Measurements from ENCODE around the gene CX3CL1. TPM values are rescaled to one million over a fixed set of nuclear protein-coding genes. Genes with fewer than 3 reads are reported as not detected.

Gene CX3CL1
- total and polyA plus RNA-seq, 2 of the 4 experiments (the other 2 are of a cell fraction), result 0.18 to 0.77 TPM

GRCh38 chr16:57391708-57392107 is 19.4 kb downstream of the CX3CL1 start:
- no peak overlapping the region for H3K27ac ChIP-seq (ENCODE audit: insufficient read depth, low read length)
- H3K18ac ChIP-seq (ENCODE audit: low read depth, low read length), result no peak overlapping the region
- H3K9me3 ChIP-seq (ENCODE audit: control insufficient read depth, insufficient read depth, low read length), result peaks cover 3% of the 10 kb centered on the region
- CTCF ChIA-PET, result interaction anchor here (0.6 kb wide), 2 partner anchors 25 to 905 kb away, joined by 3 to 4 read pairs; no protein-coding TSS in a partner anchor
- no peak overlapping the region for H3K14ac ChIP-seq (replicated peaks; ENCODE audit: low read depth, low read length)
- peaks cover 40% of the 10 kb centered on the region for H3K27me3 ChIP-seq (ENCODE audit: control insufficient read depth, insufficient read depth, low read length)
- H2BK5ac ChIP-seq (ENCODE audit: low read depth, low read length, poor library complexity, severe bottlenecking), result no peak overlapping the region
- DNase-seq (no peak), ATAC-seq (ENCODE audit: low read depth) (no peak)
- H3K36me3 ChIP-seq (ENCODE audit: control insufficient read depth, insufficient read depth, low read length), result no peaks in the 10 kb centered on the region
- H3K9me1 ChIP-seq (ENCODE audit: insufficient read depth, low read length), result no peaks in the 10 kb centered on the region
- H4K91ac ChIP-seq (ENCODE audit: insufficient read depth, low read depth, low read length), result no peak overlapping the region
- dilution Hi-C loops (cut with HindIII; ENCODE audit: low sequenced_read_pairs, unreplicated experiment), result no loop called here
- H2BK15ac ChIP-seq (ENCODE audit: low read depth, low read length), result no peak overlapping the region
- H3K23ac ChIP-seq (ENCODE audit: low read depth, low read length), result no peak overlapping the region
- H3K4me3 ChIP-seq (ENCODE audit: insufficient read depth, low read depth, low read length), result no peak overlapping the region
- TF ChIP-seq, protein P1, sequence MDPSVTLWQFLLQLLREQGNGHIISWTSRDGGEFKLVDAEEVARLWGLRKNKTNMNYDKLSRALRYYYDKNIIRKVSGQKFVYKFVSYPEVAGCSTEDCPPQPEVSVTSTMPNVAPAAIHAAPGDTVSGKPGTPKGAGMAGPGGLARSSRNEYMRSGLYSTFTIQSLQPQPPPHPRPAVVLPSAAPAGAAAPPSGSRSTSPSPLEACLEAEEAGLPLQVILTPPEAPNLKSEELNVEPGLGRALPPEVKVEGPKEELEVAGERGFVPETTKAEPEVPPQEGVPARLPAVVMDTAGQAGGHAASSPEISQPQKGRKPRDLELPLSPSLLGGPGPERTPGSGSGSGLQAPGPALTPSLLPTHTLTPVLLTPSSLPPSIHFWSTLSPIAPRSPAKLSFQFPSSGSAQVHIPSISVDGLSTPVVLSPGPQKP (IDR thresholded peaks at IDR 0.05; ENCODE audit: borderline replicate concordance, low read depth, low read length), result no peak
- no peak for TF ChIP-seq CEBPB (IDR thresholded peaks at IDR 0.05; ENCODE audit: low read depth, low read length)
- no peak for TF ChIP-seq CHD1 (IDR thresholded peaks at IDR 0.05; ENCODE audit: low read depth, low read length)
- TF ChIP-seq RAD21 (IDR thresholded peaks at IDR 0.05; ENCODE audit: low read length), result no peak
- TF ChIP-seq MAZ (IDR thresholded peaks at IDR 0.05; ENCODE audit: borderline replicate concordance, low read depth, low read length), result no peak
- no peak for TF ChIP-seq FOS (IDR thresholded peaks at IDR 0.05; ENCODE audit: low read depth, low read length)
- TF ChIP-seq CTCF (conservative IDR thresholded peaks at IDR 0.05; ENCODE audit: low read depth, low read length), result no peak
- no peak overlapping the region for H2AK9ac ChIP-seq (replicated peaks; ENCODE audit: low read depth, low read length, poor library complexity)
- H2BK120ac ChIP-seq (ENCODE audit: low read depth, low read length), result no peak overlapping the region
- H4K8ac ChIP-seq (ENCODE audit: low read depth in 2 of 2, low read length in 2 of 2), result no peak overlapping the region
- H2AK5ac ChIP-seq (ENCODE audit: low read depth, low read length), result no peak overlapping the region
- in situ Hi-C loops (cut with MboI; ENCODE audit: low sequenced_read_pairs), result no loop called here
- no peak overlapping the region for H2BK20ac ChIP-seq (ENCODE audit: low read depth, low read length)
- no CpG with 5 or more reads among the region's 5 CpGs for WGBS, 2 experiments (ENCODE audit: extremely low coverage in 2 of 2, insufficient read length in 1 of 2)
- H4K5ac ChIP-seq (ENCODE audit: low read depth, low read length), result no peak overlapping the region
- no peak overlapping the region for H3K4ac ChIP-seq (ENCODE audit: low read depth, low read length)
- H4K20me1 ChIP-seq (ENCODE audit: insufficient read depth, low read length), result no peaks in the 10 kb centered on the region
- H3K79me1 ChIP-seq (ENCODE audit: low read depth in 1 of 2, low read length in 2 of 2), result no peaks in the 10 kb centered on the region
- H3K4me1 ChIP-seq (ENCODE audit: control insufficient read depth, insufficient read depth, low read length), result no peaks in the 10 kb centered on the region
- H3K4me2 ChIP-seq (ENCODE audit: low read depth, low read length), result no peak overlapping the region
- BruUV-seq (replicated peaks), result no TSS peak
- no peak overlapping the region for H3K56ac ChIP-seq (ENCODE audit: extremely low read depth, insufficient read depth, low read length)
- intact Hi-C loops (cut with micrococcal nuclease), result no loop called here
- no peak overlapping the region for H3K9ac ChIP-seq (ENCODE audit: low read depth, low read length)
- POLR2A ChIA-PET (ENCODE audit: unreplicated experiment), result no interaction called here
- no peak overlapping the region for H2AFZ ChIP-seq (replicated peaks; ENCODE audit: low read length, poor library complexity)
